K562 (cell line): ENCODE results near the gene PTRH1. TPM values are rescaled to one million over a fixed set of nuclear protein-coding genes. Genes with fewer than 3 reads are reported as not detected.

ENCODE experiments used
- ARID3A ChIP-seq: IDR thresholded peaks from 2 replicates; pipeline ENCODE4 v1.6.1; 2012; ENCODE audit warnings: low read depth, low read length, improper control_type of control experiment, borderline replicate concordance
- ARID3B ChIP-seq: fragments of 250-450 bp; sonication (Bioruptor Pico); IDR thresholded peaks from 2 replicates; pipeline ENCODE4 v1.4.0; 2020; ENCODE audit warnings: borderline replicate concordance
- DMBX1 ChIP-seq: fragments of 250-450 bp; sonication (Bioruptor Pico); IDR thresholded peaks from 2 replicates; pipeline ENCODE4 v1.8.0; 2022; ENCODE audit warnings: inconsistent platforms, mild to moderate bottlenecking, moderate library complexity, borderline replicate concordance
- E2F3 ChIP-seq: fragments of 250-450 bp; sonication (Bioruptor Pico); IDR thresholded peaks from 2 replicates; pipeline ENCODE4 v1.4.0; 2020; ENCODE audit warnings: mild to moderate bottlenecking
- GATA2 ChIP-seq: sonication (generic); formaldehyde crosslinking; IDR thresholded peaks from 2 replicates; pipeline ENCODE4 v1.4.0; 2020; ENCODE audit warnings: mild to moderate bottlenecking, missing genetic modification reagents
- HLTF ChIP-seq: fragments of 450-650 bp; IDR thresholded peaks from 2 replicates; pipeline ENCODE4 v1.6.1; 2016
- MAFK ChIP-seq: IDR thresholded peaks from 2 replicates; pipeline ENCODE4 v1.6.1; 2011; ENCODE audit warnings: low read length, improper control_type of control experiment
- NFXL1 ChIP-seq: fragments of 450-650 bp; formaldehyde crosslinking; IDR thresholded peaks from 2 replicates; pipeline ENCODE4 v1.4.0; 2021; ENCODE audit warnings: mild to moderate bottlenecking
- NUFIP1 ChIP-seq: fragments of 450-650 bp; IDR thresholded peaks from 2 replicates; pipeline ENCODE4 v1.6.1; 2018; ENCODE audit not compliant: partially characterized antibody
- PCBP2 ChIP-seq: fragments of 200-400 bp; formaldehyde crosslinking; IDR thresholded peaks from 2 replicates; pipeline ENCODE4 v1.6.1; 2018; ENCODE audit warnings: low read length, low read depth, mild to moderate bottlenecking, moderate library complexity; ENCODE audit not compliant: poor library complexity, severe bottlenecking
- RFX1 ChIP-seq: fragments of 450-650 bp; IDR thresholded peaks from 2 replicates; pipeline ENCODE4 v1.6.1; 2016; ENCODE audit warnings: mild to moderate bottlenecking, moderate library complexity
- SIRT6 ChIP-seq: IDR thresholded peaks from one replicate; pipeline ENCODE4 v1.6.1; 2012; ENCODE audit warnings: low read depth, mild to moderate bottlenecking, control low read depth, inconsistent platforms, low read length, moderate library complexity
- SNRNP70 ChIP-seq: fragments of 200-400 bp; formaldehyde crosslinking; optimal IDR thresholded peaks from 2 replicates; pipeline ENCODE3; 2017; ENCODE audit warnings: low read depth, low read length
- TCF7 ChIP-seq: sonication (generic); IDR thresholded peaks from 2 replicates; pipeline ENCODE4 v1.6.1; 2016; ENCODE audit warnings: antibody characterized with exemption, borderline replicate concordance
- U2AF1 ChIP-seq: fragments of 200-400 bp; formaldehyde crosslinking; optimal IDR thresholded peaks from 2 replicates; pipeline ENCODE3; 2017; ENCODE audit warnings: mild to moderate bottlenecking, low read depth, low read length, moderate library complexity
- XRCC5 ChIP-seq: fragments of 200-400 bp; formaldehyde crosslinking; IDR thresholded peaks from 2 replicates; pipeline ENCODE4 v1.6.1; 2017; ENCODE audit warnings: low read depth, mild to moderate bottlenecking, low read length
- ZNF395 ChIP-seq: fragments of 200-800 bp; sonication (Bioruptor generic); IDR thresholded peaks from 2 replicates; pipeline ENCODE4 v1.6.1; 2017; ENCODE audit warnings: missing genetic modification characterization, missing compliant biosample characterization
- polyA plus RNA-seq, 8 experiments: library from polyadenylated mRNA; depleted of rRNA in 4 of 8; stranded (reverse) in 5 of 8; unstranded in 3 of 8; fragments of >200 nt; fragmentation: Nextera tagmentation in 2 of 8; fragmentation: Illumina TruSeq in 1 of 8; extraction: Ambion mirVana in 2 of 8; extraction: Trizol in 1 of 8; gene quantifications; 2 replicates each; pipeline versions ENCODE4 v1.2.1 to v1.2.3, GENCODE V29; 2011 to 2014; ENCODE audit warnings: inconsistent platforms in 1 of 8, missing spikeins in 1 of 8
- total RNA-seq, 7 experiments: library from RNA; depleted of rRNA in 6 of 7; stranded (reverse); fragments of >200 nt in 6 of 7; fragmentation: Illumina TruSeq in 2 of 7; extraction: Trizol in 2 of 7; gene quantifications; 2 replicates each; pipeline versions ENCODE4 v1.2.1 to v1.2.3, GENCODE V29; 2011 to 2021; ENCODE audit warnings: low replicate concordance in 1 of 7
- TF ChIP-seq, protein P1 (sequence below), 2 experiments: fragments of 200-800 bp in 1 of 2; sonication (Bioruptor generic) in 1 of 2; sonication (generic) in 1 of 2; formaldehyde crosslinking in 1 of 2; IDR thresholded peaks in 1 of 2; conservative IDR thresholded peaks in 1 of 2; 2 replicates each; pipeline versions ENCODE4 v1.5.0 to v1.6.1; 2016 to 2020; ENCODE audit warnings: missing compliant biosample characterization in 1 of 2, missing genetic modification characterization in 1 of 2, missing genetic modification reagents in 1 of 2
- TF ChIP-seq, protein P2 (sequence below): fragments of 450-650 bp; formaldehyde crosslinking; IDR thresholded peaks from 2 replicates; pipeline ENCODE4 v1.4.0; 2020; ENCODE audit warnings: mild to moderate bottlenecking
- TF ChIP-seq, protein P3 (sequence below): fragments of 250-450 bp; sonication (Bioruptor Pico); IDR thresholded peaks from 2 replicates; pipeline ENCODE4 v1.9.0; 2021; ENCODE audit warnings: mild to moderate bottlenecking

The PTRH1 gene
- total and polyA plus RNA-seq, 9 of the 15 experiments (the other 6 are each of a cell fraction or from before 2014, with no cell fraction given): 0.63 to 43.1 (median 5.7) TPM

DNA sequence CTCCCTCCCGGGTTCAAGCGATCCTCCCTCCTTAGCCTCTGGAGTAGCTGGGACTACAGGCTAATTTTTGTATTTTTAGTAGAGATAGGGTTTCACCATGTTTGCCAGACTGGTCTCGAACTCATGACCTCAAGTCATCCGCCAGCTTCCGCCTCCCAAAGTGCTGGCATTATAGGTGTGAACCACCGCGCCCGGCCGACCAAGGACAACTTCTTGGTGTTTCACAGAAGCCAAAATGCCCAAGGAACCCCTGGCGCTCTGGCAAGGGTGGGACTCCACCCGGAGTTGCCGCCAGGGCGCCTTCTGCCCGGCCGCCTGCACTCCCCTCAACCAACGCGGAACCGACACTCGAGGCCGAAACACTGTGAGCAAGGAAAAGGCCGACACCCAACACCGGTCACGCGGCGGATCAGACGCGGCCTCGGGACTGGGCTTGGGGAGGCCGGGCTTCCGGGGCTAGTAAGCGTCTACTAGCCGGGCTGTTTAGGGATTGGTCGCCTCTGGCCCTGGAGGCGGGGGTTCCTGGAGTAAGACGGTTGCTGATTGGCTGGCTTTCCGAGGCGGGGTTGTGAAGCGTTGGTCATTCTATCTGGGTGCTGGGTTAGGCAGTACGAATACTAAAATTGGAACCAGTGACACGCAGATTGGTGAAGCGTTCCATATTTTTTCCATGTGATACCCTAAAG is 16.3 kb downstream of the PTRH1 start (continued):
- TF ChIP-seq, protein P1, sequence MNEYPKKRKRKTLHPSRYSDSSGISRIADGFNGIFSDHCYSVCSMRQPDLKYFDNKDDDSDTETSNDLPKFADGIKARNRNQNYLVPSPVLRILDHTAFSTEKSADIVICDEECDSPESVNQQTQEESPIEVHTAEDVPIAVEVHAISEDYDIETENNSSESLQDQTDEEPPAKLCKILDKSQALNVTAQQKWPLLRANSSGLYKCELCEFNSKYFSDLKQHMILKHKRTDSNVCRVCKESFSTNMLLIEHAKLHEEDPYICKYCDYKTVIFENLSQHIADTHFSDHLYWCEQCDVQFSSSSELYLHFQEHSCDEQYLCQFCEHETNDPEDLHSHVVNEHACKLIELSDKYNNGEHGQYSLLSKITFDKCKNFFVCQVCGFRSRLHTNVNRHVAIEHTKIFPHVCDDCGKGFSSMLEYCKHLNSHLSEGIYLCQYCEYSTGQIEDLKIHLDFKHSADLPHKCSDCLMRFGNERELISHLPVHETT (CRISPR knock-in tag; conservative IDR thresholded peaks at IDR 0.05 in 1 of 2, IDR thresholded peaks at IDR 0.05 in 1 of 2): peak in 1 of 2 experiments; percentile 90; a peak in 2 of 4 replicates
- TF ChIP-seq PCBP2 (no peak), U2AF1 (no peak), DMBX1 (CRISPR knock-in tag) (peak; percentile 83; the same call in 1 of the 2 replicates), NUFIP1 (no peak), ARID3B (CRISPR knock-in tag) (no peak), ARID3A (no peak), SNRNP70 (no peak), NFXL1 (CRISPR knock-in tag) (no peak), MAFK (no peak), GATA2 (CRISPR knock-in tag) (no peak), E2F3 (CRISPR knock-in tag) (peak; percentile 83), HLTF (no peak; the same call in 1 of the 2 replicates), ZNF395 (CRISPR knock-in tag) (peak; percentile 91), XRCC5 (no peak), SIRT6 (no peak), RFX1 (no peak), TCF7 (no peak)
- TF ChIP-seq, protein P2, sequence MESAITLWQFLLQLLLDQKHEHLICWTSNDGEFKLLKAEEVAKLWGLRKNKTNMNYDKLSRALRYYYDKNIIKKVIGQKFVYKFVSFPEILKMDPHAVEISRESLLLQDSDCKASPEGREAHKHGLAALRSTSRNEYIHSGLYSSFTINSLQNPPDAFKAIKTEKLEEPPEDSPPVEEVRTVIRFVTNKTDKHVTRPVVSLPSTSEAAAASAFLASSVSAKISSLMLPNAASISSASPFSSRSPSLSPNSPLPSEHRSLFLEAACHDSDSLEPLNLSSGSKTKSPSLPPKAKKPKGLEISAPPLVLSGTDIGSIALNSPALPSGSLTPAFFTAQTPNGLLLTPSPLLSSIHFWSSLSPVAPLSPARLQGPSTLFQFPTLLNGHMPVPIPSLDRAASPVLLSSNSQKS: no peak
- TF ChIP-seq, protein P3, sequence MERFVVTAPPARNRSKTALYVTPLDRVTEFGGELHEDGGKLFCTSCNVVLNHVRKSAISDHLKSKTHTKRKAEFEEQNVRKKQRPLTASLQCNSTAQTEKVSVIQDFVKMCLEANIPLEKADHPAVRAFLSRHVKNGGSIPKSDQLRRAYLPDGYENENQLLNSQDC: no peak
